ENCODE measurements around the gene B4GALT2.

- no peak for TF ChIP-seq CEBPB (IDR thresholded peaks at IDR 0.05; ENCODE audit: low read depth)
- TF ChIP-seq CTCF (IDR thresholded peaks at IDR 0.05 in 2 of 3, conservative IDR thresholded peaks at IDR 0.05 in 1 of 3; ENCODE audit: borderline replicate concordance in 1 of 3, insufficient read depth in 1 of 3, low read depth in 2 of 3, low read length in 2 of 3), result no peak
- no peak for TF ChIP-seq RAD21 (IDR thresholded peaks at IDR 0.05; ENCODE audit: low read depth)
These were observed 23.2 kb downstream of the B4GALT2 start for GRCh38 chr1:44002165-44002564.

Data from HCT116 (cell line).